GM12878 (cell line): Measurements from ENCODE around the gene GRK7. TPM values are rescaled to one million over a fixed set of nuclear protein-coding genes. Genes with fewer than 3 reads are reported as not detected.

Experiments used
- ATAC-seq: fragments of 200-7000 bp; cut with Tn5 transposase; 3 replicates; pipeline ENCODE4 v1.9.1; 2020; ENCODE audit warnings: mild to moderate bottlenecking, moderate library complexity
- BruUV-seq: library from RNA; stranded (reverse); fragments of 400-500 nt; replicated peaks from 2 replicates; lab custom pipeline; 2021; lab: Mats Ljungman, UMichigan
- CTCF ChIA-PET: fragments of 300-600 bp; sonication (Branson Sonifier 250); formaldehyde crosslinking; extraction: SDS; loops from one replicate; lab custom pipeline; 2021; ENCODE audit warnings: inconsistent platforms; lab: Yijun Ruan, JAX
- POLR2A ChIA-PET: fragments of 350-600 bp; formaldehyde crosslinking; extraction: SDS; loops from one replicate; lab custom pipeline; 2021; ENCODE audit warnings: inconsistent platforms; lab: Charles Lee
- RAD21 ChIA-PET: fragments of 300-600 bp; sonication (Branson Sonifier 250); formaldehyde crosslinking; loops from one replicate; lab custom pipeline; 2023; ENCODE audit warnings: antibody characterized with exemption; ENCODE audit not compliant: unreplicated experiment; lab: Charles Lee
- SMC1A ChIA-PET: fragments of 300-600 bp; sonication (Branson Sonifier 250); formaldehyde crosslinking; loops from one replicate; lab custom pipeline; 2023; ENCODE audit not compliant: unreplicated experiment, uncharacterized antibody; lab: Charles Lee
- DNase-seq: peaks from one replicate; pipeline ENCODE4 v3.0.0-alpha.2; 2011; ENCODE audit warnings: low read depth, low spot score
- FAIRE-seq: peaks from 3 replicates; lab custom pipeline; 2011; peaks lifted over from hg19 to GRCh38; lab: Jason Lieb, UNC
- H2AFZ ChIP-seq: 2 replicates; pipeline ENCODE4 v1.6.0; 2011; ENCODE audit warnings: low read depth, low read length, control low read depth; ENCODE audit not compliant: control insufficient read depth
- H3K27ac ChIP-seq: 2 replicates; pipeline ENCODE4 v1.5.1; 2011; ENCODE audit warnings: control low read depth; ENCODE audit not compliant: control insufficient read depth, insufficient read depth
- H3K27me3 ChIP-seq, 2 experiments: replicated peaks in 1 of 2; 2 replicates each; pipeline versions ENCODE4 v1.6.0 to v1.6.1; 2011; ENCODE audit warnings: low read length in 1 of 2; ENCODE audit not compliant: control insufficient read depth in 2 of 2, insufficient read depth in 2 of 2
- H3K36me3 ChIP-seq, 2 experiments: 2 replicates each; pipeline ENCODE4 v1.5.1; 2011; ENCODE audit warnings: low read length in 1 of 2; ENCODE audit not compliant: control insufficient read depth in 2 of 2, insufficient read depth in 2 of 2
- H3K4me1 ChIP-seq: 2 replicates; pipeline ENCODE4 v1.6.1; 2011; ENCODE audit warnings: mild to moderate bottlenecking, low read length, moderate library complexity, mixed read lengths; ENCODE audit not compliant: control insufficient read depth, insufficient read depth
- H3K4me2 ChIP-seq: 2 replicates; pipeline ENCODE4 v1.6.0; 2011; ENCODE audit warnings: control low read depth; ENCODE audit not compliant: control insufficient read depth, insufficient read depth
- H3K4me3 ChIP-seq: fragments of 200-600 bp; sonication (generic); 2 replicates; pipeline ENCODE4 v1.5.1; 2016
- H3K79me2 ChIP-seq: 2 replicates; pipeline ENCODE4 v1.6.0; 2011; ENCODE audit warnings: low read length; ENCODE audit not compliant: control insufficient read depth, insufficient read depth
- H3K9ac ChIP-seq: 2 replicates; pipeline ENCODE4 v1.8.0; 2011; ENCODE audit warnings: low read length, control low read depth, mixed read lengths; ENCODE audit not compliant: control insufficient read depth, insufficient read depth
- H3K9me3 ChIP-seq: replicated peaks from 3 replicates; pipeline ENCODE4 v1.5.1; 2011; ENCODE audit warnings: mild to moderate bottlenecking, low read length; ENCODE audit not compliant: control insufficient read depth, insufficient read depth
- H4K20me1 ChIP-seq: 2 replicates; pipeline ENCODE4 v1.6.0; 2011; ENCODE audit not compliant: control insufficient read depth, insufficient read depth
- BCLAF1 ChIP-seq: fragments of 450-650 bp; IDR thresholded peaks from 2 replicates; pipeline ENCODE4 v1.6.1; 2017; ENCODE audit warnings: antibody characterized with exemption, mild to moderate bottlenecking, moderate library complexity
- CHD1 ChIP-seq: IDR thresholded peaks from 2 replicates; pipeline ENCODE4 v1.6.1; 2012; ENCODE audit warnings: low read depth, low read length, improper control_type of control experiment
- ETV6 ChIP-seq, 2 experiments: fragments of 450-650 bp in 1 of 2; IDR thresholded peaks in 1 of 2; conservative IDR thresholded peaks in 1 of 2; 2 replicates each; pipeline ENCODE4 v1.6.1; 2014; ENCODE audit warnings: antibody characterized with exemption in 1 of 2, borderline replicate concordance in 1 of 2, low read depth in 1 of 2, mild to moderate bottlenecking in 1 of 2, moderate library complexity in 1 of 2
- MAX ChIP-seq: IDR thresholded peaks from 2 replicates; pipeline ENCODE4 v1.6.1; 2012; ENCODE audit warnings: low read depth, low read length, improper control_type of control experiment
- RUNX3 ChIP-seq: IDR thresholded peaks from 2 replicates; pipeline ENCODE4 v1.6.1; 2012; ENCODE audit warnings: low read length, inconsistent platforms
- SMAD5 ChIP-seq: IDR thresholded peaks from 2 replicates; pipeline ENCODE4 v1.6.1; 2016; ENCODE audit warnings: antibody characterized with exemption, low read depth
- TBL1XR1 ChIP-seq: IDR thresholded peaks from 2 replicates; pipeline ENCODE4 v1.6.1; 2012; ENCODE audit warnings: low read depth, low read length, improper control_type of control experiment
- WGBS: methylation state at CpG from one replicate; pipeline ENCODE4 v1.1.6; 2016; ENCODE audit warnings: low lambda C conversion rate; ENCODE audit not compliant: insufficient replicate concordance, insufficient coverage; ENCODE audit errors: missing lambda C conversion rate; 5-methylcytosine and 5-hydroxymethylcytosine counted together
- in situ Hi-C: fragments of 300-500 bp; cut with MboI; formaldehyde crosslinking; loops from 9 replicates; pipeline ENCODE4 v1.14.3; 2018; ENCODE audit warnings: mixed read lengths
- intact Hi-C: fragments of 100-400 bp; cut with micrococcal nuclease; formaldehyde crosslinking; loops from one replicate; pipeline ENCODE4 v1.14.2; 2022; ENCODE audit not compliant: unreplicated experiment
- polyA plus RNA-seq, 11 experiments: library from polyadenylated mRNA; depleted of rRNA in 4 of 11; unstranded in 6 of 11; stranded (reverse) in 5 of 11; fragments of >200 nt; fragmentation: Nextera tagmentation in 4 of 11; fragmentation: Illumina TruSeq in 1 of 11; extraction: Ambion mirVana in 4 of 11; extraction: Trizol in 1 of 11; gene quantifications; 1 replicate in 1 of 11; 2 replicates in 10 of 11; pipeline versions ENCODE4 v1.2.1 to v1.2.3, GENCODE V29; 2011 to 2016; ENCODE audit warnings: inconsistent platforms in 2 of 11, missing spikeins in 2 of 11, low read depth in 1 of 11
- total RNA-seq, 4 experiments: library from RNA; depleted of rRNA in 3 of 4; stranded (reverse); fragments of >200 nt in 3 of 4; fragmentation: Illumina TruSeq in 1 of 4; extraction: Trizol in 1 of 4; gene quantifications; 2 replicates each; pipeline versions ENCODE4 v1.2.1 to v1.2.3, GENCODE V29; 2013 to 2021
- TF ChIP-seq, protein P1 (sequence below), 3 experiments: IDR thresholded peaks in 2 of 3; conservative IDR thresholded peaks in 1 of 3; 2 replicates each; pipeline ENCODE4 v1.5.1; 2011; ENCODE audit warnings: low read depth in 3 of 3, low read length in 3 of 3, mild to moderate bottlenecking in 3 of 3, control low read depth in 2 of 3, moderate library complexity in 2 of 3, inconsistent platforms in 1 of 3, mixed read lengths in 1 of 3; ENCODE audit not compliant: control insufficient read depth in 2 of 3, insufficient read depth in 1 of 3; ENCODE audit errors: extremely low read depth in 1 of 3
- TF ChIP-seq, protein P2 (sequence below): fragments of 150-350 bp; IDR thresholded peaks from 2 replicates; pipeline ENCODE4 v1.6.1; 2016; ENCODE audit warnings: low read depth, low read length

The GRK7 gene
- total and polyA plus RNA-seq, 10 of the 15 experiments (the other 5 are each of a cell fraction or from before 2014, with no cell fraction given), result not detected

- Histone ChIP-seq H3K9me3 (no peaks in the 10 kb centered on the region), H4K20me1 (no peaks in the 10 kb centered on the region), H3K79me2 (peaks cover 28% of the 10 kb centered on the region), H3K27ac (no peak overlapping the region), H3K9ac (no peak overlapping the region), H3K4me3 (no peak overlapping the region), H3K27me3 (no peaks in the 10 kb centered on the region), H2AFZ (no peak overlapping the region), H3K36me3 (peaks cover 0 to under 1% of the 10 kb centered on the region in 2 experiments; a peak in 1 of 4 replicates), H3K4me1 (0 out of 2 replicates have a peak, but pooled peaks cover 5% of the 10 kb centered on the region), H3K4me2 (no peak overlapping the region)
- no peak for TF ChIP-seq BCLAF1
- no peak for TF ChIP-seq ETV6 (conservative IDR thresholded peaks at IDR 0.05 in 1 of 2, IDR thresholded peaks at IDR 0.05 in 1 of 2; ENCODE audit: borderline replicate concordance in 1 of 2, low read depth in 1 of 2)
- no peak for TF ChIP-seq SMAD5
- no peak for TF ChIP-seq RUNX3
- TF ChIP-seq, protein P1, sequence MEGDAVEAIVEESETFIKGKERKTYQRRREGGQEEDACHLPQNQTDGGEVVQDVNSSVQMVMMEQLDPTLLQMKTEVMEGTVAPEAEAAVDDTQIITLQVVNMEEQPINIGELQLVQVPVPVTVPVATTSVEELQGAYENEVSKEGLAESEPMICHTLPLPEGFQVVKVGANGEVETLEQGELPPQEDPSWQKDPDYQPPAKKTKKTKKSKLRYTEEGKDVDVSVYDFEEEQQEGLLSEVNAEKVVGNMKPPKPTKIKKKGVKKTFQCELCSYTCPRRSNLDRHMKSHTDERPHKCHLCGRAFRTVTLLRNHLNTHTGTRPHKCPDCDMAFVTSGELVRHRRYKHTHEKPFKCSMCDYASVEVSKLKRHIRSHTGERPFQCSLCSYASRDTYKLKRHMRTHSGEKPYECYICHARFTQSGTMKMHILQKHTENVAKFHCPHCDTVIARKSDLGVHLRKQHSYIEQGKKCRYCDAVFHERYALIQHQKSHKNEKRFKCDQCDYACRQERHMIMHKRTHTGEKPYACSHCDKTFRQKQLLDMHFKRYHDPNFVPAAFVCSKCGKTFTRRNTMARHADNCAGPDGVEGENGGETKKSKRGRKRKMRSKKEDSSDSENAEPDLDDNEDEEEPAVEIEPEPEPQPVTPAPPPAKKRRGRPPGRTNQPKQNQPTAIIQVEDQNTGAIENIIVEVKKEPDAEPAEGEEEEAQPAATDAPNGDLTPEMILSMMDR (IDR thresholded peaks at IDR 0.05 in 2 of 3, conservative IDR thresholded peaks at IDR 0.05 in 1 of 3; ENCODE audit: control insufficient read depth in 2 of 3, extremely low read depth in 1 of 3, insufficient read depth in 1 of 3, low read depth in 3 of 3, low read length in 3 of 3), result no peak
- no peak for TF ChIP-seq CHD1
- no peak for TF ChIP-seq MAX
- TF ChIP-seq, protein P2, sequence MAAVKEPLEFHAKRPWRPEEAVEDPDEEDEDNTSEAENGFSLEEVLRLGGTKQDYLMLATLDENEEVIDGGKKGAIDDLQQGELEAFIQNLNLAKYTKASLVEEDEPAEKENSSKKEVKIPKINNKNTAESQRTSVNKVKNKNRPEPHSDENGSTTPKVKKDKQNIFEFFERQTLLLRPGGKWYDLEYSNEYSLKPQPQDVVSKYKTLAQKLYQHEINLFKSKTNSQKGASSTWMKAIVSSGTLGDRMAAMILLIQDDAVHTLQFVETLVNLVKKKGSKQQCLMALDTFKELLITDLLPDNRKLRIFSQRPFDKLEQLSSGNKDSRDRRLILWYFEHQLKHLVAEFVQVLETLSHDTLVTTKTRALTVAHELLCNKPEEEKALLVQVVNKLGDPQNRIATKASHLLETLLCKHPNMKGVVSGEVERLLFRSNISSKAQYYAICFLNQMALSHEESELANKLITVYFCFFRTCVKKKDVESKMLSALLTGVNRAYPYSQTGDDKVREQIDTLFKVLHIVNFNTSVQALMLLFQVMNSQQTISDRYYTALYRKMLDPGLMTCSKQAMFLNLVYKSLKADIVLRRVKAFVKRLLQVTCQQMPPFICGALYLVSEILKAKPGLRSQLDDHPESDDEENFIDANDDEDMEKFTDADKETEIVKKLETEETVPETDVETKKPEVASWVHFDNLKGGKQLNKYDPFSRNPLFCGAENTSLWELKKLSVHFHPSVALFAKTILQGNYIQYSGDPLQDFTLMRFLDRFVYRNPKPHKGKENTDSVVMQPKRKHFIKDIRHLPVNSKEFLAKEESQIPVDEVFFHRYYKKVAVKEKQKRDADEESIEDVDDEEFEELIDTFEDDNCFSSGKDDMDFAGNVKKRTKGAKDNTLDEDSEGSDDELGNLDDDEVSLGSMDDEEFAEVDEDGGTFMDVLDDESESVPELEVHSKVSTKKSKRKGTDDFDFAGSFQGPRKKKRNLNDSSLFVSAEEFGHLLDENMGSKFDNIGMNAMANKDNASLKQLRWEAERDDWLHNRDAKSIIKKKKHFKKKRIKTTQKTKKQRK, result no peak
- TF ChIP-seq TBL1XR1, result no peak
- FAIRE-seq (no peak), DNase-seq (no peak), ATAC-seq (no peak)
- in situ Hi-C loops, result no loop called here
- ChIA-PET RAD21 (no interaction called here), SMC1A (no interaction called here), CTCF (interaction anchor here (0.9 kb wide), 1 partner anchor 8 kb away, joined by 3 read pairs; no protein-coding TSS in a partner anchor), POLR2A (no interaction called here)
- intact Hi-C loops, result loop anchor here (5.0 kb wide), 1 partner anchor 546 kb away; no protein-coding TSS in a partner anchor
- no TSS peak for BruUV-seq
- 70% methylated on average over 7 of the region's 7 CpGs for WGBS
Measured at GRCh38 chr3:141735770-141736465, 27.3 kb upstream of the GRK7 start.
